ENCODE data around the gene AGBL5. TPM values are rescaled to one million over a fixed set of nuclear protein-coding genes. Genes with fewer than 3 reads are reported as not detected.
A peak's percentile ranks its signal among the peaks of the same experiment; 100 is the strongest.

Gene AGBL5
- total and polyA plus RNA-seq, 2 of the 13 experiments (the other 11 are each of a cell fraction or from before 2014, with no cell fraction given): 55.9 to 73.3 TPM

DNA sequence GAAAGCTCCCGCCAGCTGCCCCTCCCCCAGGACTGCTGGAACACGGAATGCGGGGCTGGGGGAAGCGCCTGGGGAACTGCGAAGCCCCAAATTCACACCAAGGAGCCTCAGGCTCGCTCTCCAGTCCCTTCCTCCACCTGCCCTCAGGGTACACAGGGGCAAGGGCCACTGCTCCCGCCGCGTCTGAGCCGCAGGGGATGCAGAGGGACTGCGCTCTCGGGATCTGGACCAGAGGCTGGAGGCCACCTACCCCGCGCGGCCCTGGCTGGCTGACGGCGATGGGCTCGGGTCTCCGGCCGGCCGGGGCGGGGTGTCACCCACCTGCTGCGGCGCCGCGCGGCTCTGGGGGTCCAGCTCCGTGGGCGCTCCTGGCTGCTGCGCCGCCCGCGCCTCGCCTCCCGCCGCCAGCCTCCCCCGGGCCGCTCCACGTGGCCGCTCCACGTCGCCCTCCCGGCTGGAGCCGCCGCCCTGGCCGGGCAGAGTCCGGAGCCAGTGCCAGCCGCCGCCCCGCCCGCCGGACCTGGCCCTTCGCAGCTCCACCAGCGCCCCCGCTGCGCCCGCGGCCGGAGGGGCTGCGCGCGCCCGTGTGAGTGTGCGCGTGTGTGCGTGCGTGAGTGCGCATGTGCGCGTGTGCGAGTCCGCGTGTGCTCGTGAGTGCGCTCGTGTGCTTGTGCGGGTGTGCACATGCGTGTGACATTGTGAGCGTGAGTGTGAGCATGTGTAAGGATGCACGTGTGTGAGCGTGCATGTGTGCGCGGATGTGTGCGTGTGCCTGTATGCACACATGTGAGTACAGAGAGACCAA is 67.3 kb downstream of the AGBL5 start, which contains the start of gene CGREF1 (continued):
- TF ChIP-seq TBX2 (CRISPR knock-in tag; IDR thresholded peaks at IDR 0.05; ENCODE audit: borderline replicate concordance) (no peak), MED13 (CRISPR knock-in tag; IDR thresholded peaks at IDR 0.05) (no peak), TAF15 (IDR thresholded peaks at IDR 0.05; ENCODE audit: low read depth, low read length, poor library complexity, severe bottlenecking) (peak; percentile 23), SMYD3 (CRISPR knock-in tag; IDR thresholded peaks at IDR 0.05) (no peak), ISL2 (CRISPR knock-in tag; IDR thresholded peaks at IDR 0.05) (no peak), ATF7 (IDR thresholded peaks at IDR 0.05) (no peak), ATF7 (CRISPR knock-in tag; IDR thresholded peaks at IDR 0.05) (no peak), RBM22 (optimal IDR thresholded peaks at IDR 0.05; ENCODE audit: low read length) (no peak), SIN3B (IDR thresholded peaks at IDR 0.05; ENCODE audit: low read length) (no peak), KDM3A (CRISPR knock-in tag; IDR thresholded peaks at IDR 0.05; ENCODE audit: low read depth) (peak; percentile 49; the same call in 1 of the 2 replicates), RORA (CRISPR knock-in tag; IDR thresholded peaks at IDR 0.05) (no peak), ZNF616 (CRISPR knock-in tag; IDR thresholded peaks at IDR 0.05; ENCODE audit: low read depth) (peak; percentile 25; the same call in 1 of the 2 replicates), GTF3A (CRISPR knock-in tag; conservative IDR thresholded peaks at IDR 0.05) (no peak), JDP2 (CRISPR knock-in tag; IDR thresholded peaks at IDR 0.05; ENCODE audit: borderline replicate concordance) (no peak), MED8 (CRISPR knock-in tag; IDR thresholded peaks at IDR 0.05; ENCODE audit: insufficient replicate concordance) (no peak), BHLHE40 (IDR thresholded peaks at IDR 0.05; ENCODE audit: low read length) (no peak), ZNF460 (CRISPR knock-in tag; IDR thresholded peaks at IDR 0.05; ENCODE audit: borderline replicate concordance) (no peak), FOXP1 (IDR thresholded peaks at IDR 0.05) (no peak), FOXP1 (CRISPR knock-in tag; IDR thresholded peaks at IDR 0.05) (no peak), XBP1 (CRISPR knock-in tag; IDR thresholded peaks at IDR 0.05) (no peak), MTA3 (CRISPR knock-in tag; IDR thresholded peaks at IDR 0.05) (no peak), GPN1 (CRISPR knock-in tag; IDR thresholded peaks at IDR 0.05; ENCODE audit: borderline replicate concordance) (no peak), ZFYVE20 (CRISPR knock-in tag; IDR thresholded peaks at IDR 0.05; ENCODE audit: borderline replicate concordance, low read depth) (peak; percentile 82; the same call in 1 of the 2 replicates)
- TF ChIP-seq, protein P1, sequence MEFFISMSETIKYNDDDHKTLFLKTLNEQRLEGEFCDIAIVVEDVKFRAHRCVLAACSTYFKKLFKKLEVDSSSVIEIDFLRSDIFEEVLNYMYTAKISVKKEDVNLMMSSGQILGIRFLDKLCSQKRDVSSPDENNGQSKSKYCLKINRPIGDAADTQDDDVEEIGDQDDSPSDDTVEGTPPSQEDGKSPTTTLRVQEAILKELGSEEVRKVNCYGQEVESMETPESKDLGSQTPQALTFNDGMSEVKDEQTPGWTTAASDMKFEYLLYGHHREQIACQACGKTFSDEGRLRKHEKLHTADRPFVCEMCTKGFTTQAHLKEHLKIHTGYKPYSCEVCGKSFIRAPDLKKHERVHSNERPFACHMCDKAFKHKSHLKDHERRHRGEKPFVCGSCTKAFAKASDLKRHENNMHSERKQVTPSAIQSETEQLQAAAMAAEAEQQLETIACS (CRISPR knock-in tag; IDR thresholded peaks at IDR 0.05): peak; percentile 89
- TF ChIP-seq, protein P2, sequence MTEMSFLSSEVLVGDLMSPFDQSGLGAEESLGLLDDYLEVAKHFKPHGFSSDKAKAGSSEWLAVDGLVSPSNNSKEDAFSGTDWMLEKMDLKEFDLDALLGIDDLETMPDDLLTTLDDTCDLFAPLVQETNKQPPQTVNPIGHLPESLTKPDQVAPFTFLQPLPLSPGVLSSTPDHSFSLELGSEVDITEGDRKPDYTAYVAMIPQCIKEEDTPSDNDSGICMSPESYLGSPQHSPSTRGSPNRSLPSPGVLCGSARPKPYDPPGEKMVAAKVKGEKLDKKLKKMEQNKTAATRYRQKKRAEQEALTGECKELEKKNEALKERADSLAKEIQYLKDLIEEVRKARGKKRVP (CRISPR knock-in tag; IDR thresholded peaks at IDR 0.05): no peak
- TF ChIP-seq, protein P3, sequence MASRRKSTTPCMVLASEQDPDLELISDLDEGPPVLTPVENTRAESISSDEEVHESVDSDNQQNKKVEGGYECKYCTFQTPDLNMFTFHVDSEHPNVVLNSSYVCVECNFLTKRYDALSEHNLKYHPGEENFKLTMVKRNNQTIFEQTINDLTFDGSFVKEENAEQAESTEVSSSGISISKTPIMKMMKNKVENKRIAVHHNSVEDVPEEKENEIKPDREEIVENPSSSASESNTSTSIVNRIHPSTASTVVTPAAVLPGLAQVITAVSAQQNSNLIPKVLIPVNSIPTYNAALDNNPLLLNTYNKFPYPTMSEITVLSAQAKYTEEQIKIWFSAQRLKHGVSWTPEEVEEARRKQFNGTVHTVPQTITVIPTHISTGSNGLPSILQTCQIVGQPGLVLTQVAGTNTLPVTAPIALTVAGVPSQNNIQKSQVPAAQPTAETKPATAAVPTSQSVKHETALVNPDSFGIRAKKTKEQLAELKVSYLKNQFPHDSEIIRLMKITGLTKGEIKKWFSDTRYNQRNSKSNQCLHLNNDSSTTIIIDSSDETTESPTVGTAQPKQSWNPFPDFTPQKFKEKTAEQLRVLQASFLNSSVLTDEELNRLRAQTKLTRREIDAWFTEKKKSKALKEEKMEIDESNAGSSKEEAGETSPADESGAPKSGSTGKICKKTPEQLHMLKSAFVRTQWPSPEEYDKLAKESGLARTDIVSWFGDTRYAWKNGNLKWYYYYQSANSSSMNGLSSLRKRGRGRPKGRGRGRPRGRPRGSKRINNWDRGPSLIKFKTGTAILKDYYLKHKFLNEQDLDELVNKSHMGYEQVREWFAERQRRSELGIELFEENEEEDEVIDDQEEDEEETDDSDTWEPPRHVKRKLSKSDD (CRISPR knock-in tag; IDR thresholded peaks at IDR 0.05; ENCODE audit: low read depth): peak; percentile 81; the same call in 1 of the 2 replicates
- TF ChIP-seq, protein P4, sequence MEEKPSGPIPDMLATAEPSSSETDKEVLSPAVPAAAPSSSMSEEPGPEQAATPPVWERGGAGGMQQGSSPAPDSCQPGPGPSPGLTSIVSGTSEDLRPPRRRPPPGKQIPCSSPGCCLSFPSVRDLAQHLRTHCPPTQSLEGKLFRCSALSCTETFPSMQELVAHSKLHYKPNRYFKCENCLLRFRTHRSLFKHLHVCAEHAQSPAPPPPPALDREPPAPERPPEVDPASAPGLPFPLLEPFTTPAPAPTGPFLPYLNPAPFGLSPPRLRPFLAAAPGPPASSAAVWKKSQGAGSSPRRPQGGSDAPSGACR (CRISPR knock-in tag; IDR thresholded peaks at IDR 0.05): no peak

Data from HepG2 (cell line).